GM12872 (cell line): Measurements from ENCODE around the gene SESN1.

ENCODE experiments used
- CTCF ChIP-seq: IDR thresholded peaks from 3 replicates; pipeline ENCODE4 v1.5.1; 2011; ENCODE audit warnings: low read depth, mild to moderate bottlenecking, low read length, moderate library complexity; ENCODE audit not compliant: insufficient read depth

SESN1 gene

GRCh38 chr6:109019911-109020310, 74.7 kb downstream of the SESN1 start:
- TF ChIP-seq CTCF = no peak

GRCh38 chr6:109015176-109015575, 79.5 kb downstream of the SESN1 start:
- TF ChIP-seq CTCF = no peak

DNA sequence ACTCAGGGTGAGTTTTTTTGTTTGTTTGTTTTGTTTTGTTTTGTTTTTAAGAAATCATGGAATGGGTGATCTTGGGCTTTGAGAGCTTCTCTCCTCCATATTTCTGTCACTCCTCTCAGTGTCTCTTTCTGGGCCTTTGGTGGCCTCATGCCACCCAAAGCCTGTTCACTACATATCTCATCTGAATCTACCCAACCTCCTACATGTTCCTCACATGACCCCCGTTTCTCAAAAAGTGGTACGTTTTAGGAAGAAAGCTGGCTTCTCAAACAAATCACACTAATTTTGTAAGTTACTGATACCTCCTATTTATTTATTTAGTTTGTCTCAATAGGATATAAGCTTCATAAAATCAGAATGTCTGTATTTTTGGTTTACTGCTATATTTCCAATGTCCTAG, 80.0 kb downstream of the SESN1 start:
- TF ChIP-seq CTCF = no peak

DNA sequence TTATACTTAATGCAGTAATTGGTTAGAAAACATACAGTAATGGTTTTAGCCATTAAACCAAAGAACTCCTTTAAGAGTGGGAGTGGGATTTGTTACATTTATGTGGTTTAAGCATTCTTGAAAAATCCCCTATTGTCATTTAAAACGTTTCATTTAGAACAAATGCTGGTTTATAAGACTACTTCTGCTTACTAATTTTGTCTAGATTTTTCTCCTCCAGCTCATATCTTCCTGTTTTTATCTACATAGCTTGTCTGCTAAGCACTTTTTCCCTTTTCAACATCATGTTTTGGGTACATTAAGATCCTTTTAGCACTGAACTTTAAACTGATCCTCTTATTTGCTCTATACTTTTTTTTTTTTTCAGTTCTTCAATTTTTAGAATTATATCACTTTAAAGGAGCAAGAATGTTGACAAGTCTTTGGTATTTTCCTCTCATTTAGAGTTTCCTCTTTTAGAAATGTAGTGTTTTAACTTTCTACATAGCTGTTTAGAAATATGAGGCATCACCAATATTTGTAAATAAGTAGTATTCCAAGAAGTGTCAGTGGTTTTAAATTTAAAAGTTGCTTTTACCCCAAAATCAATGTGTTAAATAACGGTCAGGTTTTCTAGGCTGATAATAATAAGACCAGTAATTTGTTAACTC, 80.9 kb downstream of the SESN1 start:
- TF ChIP-seq CTCF = no peak

DNA sequence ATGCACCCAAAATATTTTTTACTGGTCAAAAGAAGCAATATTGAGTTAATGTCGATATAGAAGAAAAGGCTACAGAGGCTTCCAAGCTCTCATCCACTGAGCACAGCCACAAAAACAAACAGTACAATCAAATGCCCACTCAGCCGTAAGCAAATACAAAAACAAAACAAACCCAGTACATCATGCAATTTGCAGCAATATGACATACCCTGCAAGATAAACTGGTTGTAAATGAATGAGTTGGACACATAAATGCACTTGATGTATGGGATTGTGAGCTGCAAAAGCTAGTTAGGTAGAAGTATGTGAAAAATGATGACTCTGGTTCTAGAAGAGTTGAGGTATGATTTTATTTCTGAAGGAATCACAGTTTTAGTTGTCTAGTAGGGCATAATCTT, 83.9 kb downstream of the SESN1 start:
- no peak for TF ChIP-seq CTCF

DNA sequence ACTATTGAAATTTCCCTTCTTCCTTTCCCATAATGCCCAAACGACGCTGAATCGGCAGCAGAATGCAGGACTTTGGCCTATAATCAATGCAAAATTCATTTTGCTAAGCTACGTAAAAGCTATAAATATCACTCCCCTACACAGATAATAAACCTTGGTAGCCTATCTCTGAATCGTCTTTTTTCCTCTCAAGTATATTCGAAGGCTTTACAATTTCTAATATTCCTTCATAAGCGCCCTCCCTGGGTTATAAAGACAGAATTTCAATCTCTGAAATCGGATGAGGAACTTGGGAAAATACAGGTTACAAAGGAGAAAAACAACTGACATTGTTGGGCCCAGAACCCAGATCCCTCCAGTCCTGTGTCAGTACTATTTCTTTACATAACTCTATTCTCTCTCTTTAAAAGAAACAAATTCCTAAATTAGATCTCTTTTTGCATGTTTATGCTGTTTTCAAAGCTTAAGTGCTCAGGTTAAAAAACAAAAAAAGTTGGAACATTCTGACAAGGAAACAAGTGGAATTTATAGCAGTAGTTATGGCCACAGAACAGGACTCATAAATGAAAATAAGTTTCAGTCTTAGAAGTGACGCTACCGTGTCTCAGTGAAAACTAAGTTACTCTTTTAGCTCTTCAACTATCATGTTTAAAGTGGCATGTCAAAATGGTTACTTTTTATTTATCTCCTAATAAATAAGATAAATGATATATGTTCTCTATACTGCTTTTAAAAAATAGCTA, 84.5 kb downstream of the SESN1 start:
- no peak for TF ChIP-seq CTCF

- 0 out of 3 replicates have a peak, but pooled peaks have one; percentile 1 for TF ChIP-seq CTCF
These were observed 85.2 kb downstream of the SESN1 start for GRCh38 chr6:109009236-109009961.
